HG03159 (cell line): ENCODE measurements around the gene PCDHGC4.

Experiments used
- ATAC-seq: cut with Tn5 transposase; IDR thresholded peaks from one replicate; pipeline ENCODE4 v1.9.1; 2021; ENCODE audit warnings: mild to moderate bottlenecking, moderate library complexity; ENCODE audit not compliant: unreplicated experiment

The PCDHGC4 gene

DNA sequence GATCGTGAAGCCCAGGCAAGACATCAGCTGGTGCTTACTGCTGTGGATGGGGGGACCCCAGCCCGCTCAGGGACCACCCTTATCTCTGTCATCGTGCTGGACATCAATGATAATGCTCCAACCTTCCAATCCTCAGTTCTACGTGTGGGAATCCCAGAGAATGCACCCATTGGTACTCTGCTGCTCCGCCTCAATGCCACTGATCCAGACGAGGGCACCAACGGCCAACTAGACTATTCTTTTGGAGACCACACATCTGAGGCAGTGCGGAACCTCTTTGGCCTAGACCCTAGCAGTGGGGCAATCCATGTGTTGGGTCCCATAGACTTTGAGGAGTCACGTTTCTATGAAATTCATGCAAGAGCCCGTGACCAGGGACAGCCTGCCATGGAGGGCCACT, 5.0 kb downstream of the PCDHGC4 start:
- ATAC-seq, result no peak

DNA sequence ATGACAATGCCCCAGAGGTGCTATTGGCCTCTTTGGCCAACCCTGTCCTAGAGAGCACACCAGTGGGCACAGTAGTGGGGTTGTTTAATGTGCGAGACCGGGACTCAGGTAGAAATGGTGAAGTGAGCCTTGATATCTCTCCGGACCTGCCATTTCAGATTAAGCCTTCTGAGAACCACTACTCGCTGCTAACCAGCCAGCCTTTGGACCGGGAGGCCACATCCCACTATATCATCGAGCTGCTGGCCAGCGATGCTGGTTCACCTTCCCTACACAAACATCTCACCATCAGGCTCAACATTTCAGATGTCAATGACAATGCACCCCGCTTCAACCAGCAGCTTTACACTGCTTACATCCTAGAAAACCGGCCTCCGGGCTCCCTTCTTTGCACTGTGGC, 5.4 kb downstream of the PCDHGC4 start:
- ATAC-seq, result no peak

- no peak for ATAC-seq
Measured at GRCh38 chr5:141490771-141491170, 5.9 kb downstream of the PCDHGC4 start.

DNA sequence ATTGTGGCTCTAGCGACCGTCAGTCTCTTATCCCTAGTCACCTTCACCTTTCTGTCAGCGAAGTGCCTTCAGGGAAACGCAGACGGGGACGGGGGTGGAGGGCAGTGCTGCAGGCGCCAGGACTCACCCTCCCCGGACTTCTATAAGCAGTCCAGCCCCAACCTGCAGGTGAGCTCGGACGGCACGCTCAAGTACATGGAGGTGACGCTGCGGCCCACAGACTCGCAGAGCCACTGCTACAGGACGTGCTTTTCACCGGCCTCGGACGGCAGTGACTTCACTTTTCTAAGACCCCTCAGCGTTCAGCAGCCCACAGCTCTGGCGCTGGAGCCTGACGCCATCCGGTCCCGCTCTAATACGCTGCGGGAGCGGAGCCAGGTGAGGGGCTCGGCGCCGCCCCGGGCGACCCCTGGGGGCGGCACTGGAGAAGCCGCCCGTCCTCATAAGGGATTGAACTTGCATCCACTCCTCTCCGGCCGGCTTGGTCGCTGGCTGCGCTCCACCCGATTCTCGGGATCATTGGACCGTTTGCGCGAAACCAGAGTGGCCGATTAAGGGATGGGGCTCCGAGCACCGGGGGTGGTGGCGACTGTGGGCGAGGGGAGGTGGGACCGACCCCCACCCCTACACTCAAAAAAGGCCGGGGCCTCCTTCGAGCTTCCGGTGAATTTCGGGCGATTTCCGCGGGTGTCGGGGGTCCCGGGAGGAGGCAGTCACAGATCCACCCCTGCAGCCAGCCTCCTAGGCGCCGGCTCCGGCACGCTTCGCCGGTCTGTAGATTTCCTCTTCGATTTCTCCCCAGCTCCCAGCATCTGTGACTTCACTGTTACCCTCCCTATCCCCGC, 6.7 kb downstream of the PCDHGC4 start:
- ATAC-seq, result peak; percentile 27

DNA sequence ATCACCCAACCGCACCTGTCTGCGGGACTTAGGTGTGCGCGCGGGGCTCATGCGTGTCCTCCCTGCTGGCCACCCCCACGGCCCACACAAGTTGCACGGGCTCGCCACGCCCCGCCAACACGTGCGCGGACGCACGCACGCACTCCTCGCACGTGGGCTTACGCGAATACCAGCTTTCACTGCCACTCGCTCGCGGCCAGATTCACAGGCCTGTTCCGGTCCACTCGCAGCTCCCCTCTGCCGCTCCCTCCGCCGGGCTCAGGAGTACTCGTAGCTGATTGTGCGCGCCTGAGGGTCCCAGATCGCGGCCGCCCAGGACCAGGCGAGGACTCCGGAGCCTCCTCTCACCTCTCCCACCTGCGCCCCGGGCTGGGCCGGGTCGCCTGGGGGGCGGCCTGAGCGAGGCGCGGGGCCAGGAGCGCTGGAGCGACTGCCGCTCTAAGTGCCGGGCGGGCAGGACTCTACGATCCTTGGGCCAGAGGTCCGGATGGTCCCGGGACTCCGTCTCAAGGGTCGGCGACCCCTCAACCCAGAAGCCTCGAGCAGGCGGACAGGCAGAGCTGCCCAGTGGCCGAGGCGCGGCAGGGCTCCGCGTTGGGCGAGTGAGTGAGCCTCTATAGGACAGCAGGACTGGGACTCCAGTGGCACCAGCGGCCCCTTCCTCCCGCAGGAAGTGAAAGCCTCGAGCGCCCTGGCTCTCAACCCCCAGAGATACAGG, 7.5 kb downstream of the PCDHGC4 start:
- ATAC-seq, result peak; percentile 48

- no peak for ATAC-seq
Measured at GRCh38 chr5:141493500-141494422, 8.9 kb downstream of the PCDHGC4 start.

GRCh38 chr5:141494761-141495452, 10.1 kb downstream of the PCDHGC4 start:
- no peak for ATAC-seq

GRCh38 chr5:141495453-141495811, 10.6 kb downstream of the PCDHGC4 start:
- ATAC-seq, result no peak

DNA sequence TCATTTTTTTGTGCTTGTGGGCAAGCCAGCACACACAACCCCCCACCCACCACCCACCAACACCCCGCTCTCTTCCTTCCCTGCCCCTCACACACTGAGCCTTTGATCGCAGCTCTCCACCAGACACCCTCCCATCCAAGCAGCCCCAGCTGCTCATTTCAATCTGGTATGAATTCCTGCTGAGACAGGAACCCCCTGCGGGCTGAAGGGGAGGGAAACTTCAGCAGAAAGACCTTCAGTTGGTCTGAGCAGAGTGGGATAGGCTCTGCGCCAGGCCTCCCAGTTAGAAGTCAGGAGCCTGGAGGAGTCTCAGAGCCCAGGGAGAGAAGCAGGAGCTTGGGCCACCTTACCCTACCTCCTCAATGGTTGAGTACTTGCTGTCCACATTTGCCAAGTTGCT, 11.2 kb downstream of the PCDHGC4 start:
- ATAC-seq, result no peak

- no peak for ATAC-seq
Measured at GRCh38 chr5:141501761-141502160, 16.9 kb downstream of the PCDHGC4 start.

DNA sequence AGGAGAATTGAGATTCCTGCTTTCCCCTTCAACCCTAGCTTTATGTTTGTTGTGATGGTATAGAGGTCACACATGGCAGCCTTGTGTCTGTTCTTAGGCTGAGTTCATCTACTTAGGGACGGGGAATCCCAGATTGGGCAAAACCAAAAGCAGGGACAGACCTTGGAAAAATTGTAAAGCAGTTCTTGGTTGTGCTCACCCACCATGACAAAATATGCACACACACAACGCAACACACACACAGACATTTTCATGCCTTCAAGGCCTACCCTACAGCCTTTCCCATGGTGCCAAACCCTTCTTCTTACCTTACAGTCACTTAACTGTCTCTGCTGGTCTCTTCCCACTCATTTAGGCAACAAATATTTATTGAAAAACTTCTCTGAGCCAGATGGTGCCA, 18.9 kb downstream of the PCDHGC4 start:
- no peak for ATAC-seq

DNA sequence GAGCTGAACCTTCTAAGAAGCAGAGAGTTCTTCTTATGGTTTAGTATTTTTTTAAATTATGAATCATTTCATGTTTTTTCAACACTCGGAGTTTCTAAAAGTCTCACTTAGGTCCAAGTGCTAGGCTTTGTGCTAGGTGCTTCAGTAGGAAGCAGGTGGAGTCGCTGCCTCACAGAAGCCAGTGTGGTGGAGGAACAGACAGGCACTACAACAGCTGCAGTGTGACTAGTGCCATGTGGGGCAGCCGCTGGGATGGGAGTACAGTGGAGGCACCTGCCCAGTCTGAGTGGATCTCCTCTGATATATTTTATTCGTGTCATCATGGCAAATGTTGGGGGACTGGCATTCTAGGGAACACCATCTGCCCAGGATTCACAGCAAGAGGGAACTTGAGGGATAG, 19.4 kb downstream of the PCDHGC4 start:
- no peak for ATAC-seq

DNA sequence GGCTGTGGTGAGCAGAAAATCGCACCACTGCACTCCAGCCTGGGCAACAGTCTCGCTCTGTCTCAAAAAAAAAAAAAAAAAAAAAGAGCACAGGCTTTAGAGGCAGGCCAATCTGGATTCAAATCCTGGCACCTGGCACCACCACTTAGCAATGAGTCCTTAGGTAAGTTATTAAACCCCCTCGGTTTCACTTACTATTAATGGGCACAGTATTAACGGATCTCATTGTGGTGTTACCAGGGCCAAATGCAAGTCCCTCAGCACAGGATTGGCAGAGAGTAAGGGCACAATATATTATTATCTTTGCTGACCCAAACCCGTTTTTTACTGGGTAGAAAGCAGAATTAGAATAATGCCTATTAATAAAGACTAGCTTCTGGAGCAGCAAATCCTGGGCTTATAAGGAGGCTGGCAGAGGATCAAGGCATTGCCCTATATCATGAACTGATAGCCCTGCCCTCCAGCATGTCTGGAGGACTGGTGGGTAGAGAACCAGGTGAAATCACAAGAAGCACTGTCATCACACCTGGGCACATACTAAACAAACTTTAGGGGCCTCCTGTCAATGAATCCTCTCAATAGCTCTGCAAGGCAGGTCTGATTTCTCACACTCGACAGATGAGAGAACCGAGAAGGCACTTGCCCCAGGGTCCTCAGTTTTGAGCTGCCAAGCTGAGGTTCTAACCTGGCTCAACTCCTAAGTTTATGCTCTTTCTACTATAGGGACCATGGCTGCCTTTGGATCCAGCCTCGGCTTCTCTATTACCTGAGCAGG, 21.7 kb downstream of the PCDHGC4 start:
- ATAC-seq, result no peak

GRCh38 chr5:141507387-141508091, 22.7 kb downstream of the PCDHGC4 start:
- peak; percentile 35 for ATAC-seq

- no peak for ATAC-seq
Measured at GRCh38 chr5:141508440-141508797, 23.6 kb downstream of the PCDHGC4 start.

GRCh38 chr5:141508798-141509611, 24.2 kb downstream of the PCDHGC4 start:
- no peak for ATAC-seq

GRCh38 chr5:141510160-141510559, 25.3 kb downstream of the PCDHGC4 start:
- no peak for ATAC-seq

DNA sequence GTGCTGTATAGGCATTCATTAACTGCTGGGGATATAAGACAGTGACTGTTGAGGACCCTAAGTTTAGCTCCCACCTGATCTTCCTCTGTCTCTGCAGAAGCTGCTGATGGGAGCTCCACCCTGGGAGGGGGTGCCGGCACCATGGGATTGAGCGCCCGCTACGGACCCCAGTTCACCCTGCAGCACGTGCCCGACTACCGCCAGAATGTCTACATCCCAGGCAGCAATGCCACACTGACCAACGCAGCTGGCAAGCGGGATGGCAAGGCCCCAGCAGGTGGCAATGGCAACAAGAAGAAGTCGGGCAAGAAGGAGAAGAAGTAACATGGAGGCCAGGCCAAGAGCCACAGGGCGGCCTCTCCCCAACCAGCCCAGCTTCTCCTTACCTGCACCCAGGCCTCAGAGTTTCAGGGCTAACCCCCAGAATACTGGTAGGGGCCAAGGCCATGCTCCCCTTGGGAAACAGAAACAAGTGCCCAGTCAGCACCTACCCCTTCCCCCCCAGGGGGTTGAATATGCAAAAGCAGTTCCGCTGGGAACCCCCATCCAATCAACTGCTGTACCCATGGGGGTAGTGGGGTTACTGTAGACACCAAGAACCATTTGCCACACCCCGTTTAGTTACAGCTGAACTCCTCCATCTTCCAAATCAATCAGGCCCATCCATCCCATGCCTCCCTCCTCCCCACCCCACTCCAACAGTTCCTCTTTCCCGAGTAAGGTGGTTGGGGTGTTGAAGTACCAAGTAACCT, 26.2 kb downstream of the PCDHGC4 start:
- ATAC-seq, result peak; percentile 21
